ENCODE measurements around the gene RASSF8.
A peak's percentile ranks its signal among the peaks of the same experiment; 100 is the strongest.

Gene RASSF8

GRCh38 chr12:25994901-25995625 lies 36.6 kb downstream of the RASSF8 start:
- DNase-seq, result no peak

DNA sequence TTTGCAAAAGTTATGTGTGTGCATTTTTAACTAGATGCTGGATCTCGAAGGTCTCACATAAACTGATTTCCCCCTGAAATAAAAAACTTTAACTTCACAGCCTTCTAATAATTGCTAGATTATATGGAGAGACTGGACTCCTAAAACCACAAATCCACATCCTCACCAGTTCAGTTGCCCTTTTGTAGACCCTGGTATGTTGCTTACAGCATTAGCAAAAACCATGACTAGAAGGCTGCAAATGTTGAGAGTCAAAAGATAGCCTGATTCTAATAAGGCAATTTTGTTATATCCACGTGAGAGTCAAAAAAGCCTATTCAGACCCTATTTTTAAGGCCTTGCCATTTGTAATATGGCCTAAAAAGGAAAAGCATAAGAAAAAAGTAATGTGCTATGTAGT lies 37.4 kb downstream of the RASSF8 start:
- no peak for DNase-seq

DNA sequence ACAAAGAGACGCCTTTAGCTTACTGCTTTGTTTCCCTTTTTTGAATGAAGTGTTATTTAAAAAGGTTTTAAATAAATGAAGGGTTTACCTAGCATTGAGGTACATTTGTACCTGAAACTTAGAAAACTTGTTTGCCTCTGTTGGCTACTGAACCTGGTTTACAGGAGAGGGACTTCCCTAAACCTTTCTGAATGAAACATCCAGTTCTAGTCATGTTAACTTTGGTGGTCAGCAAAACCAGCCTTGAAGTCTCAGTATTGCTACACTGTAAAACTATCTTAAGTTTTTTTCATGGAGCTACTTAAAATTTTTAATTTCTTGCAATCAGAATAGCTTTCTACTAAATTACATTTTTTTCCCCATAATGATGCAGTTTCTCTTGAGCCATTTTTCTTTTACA lies 38.2 kb downstream of the RASSF8 start:
- no peak for DNase-seq

DNA sequence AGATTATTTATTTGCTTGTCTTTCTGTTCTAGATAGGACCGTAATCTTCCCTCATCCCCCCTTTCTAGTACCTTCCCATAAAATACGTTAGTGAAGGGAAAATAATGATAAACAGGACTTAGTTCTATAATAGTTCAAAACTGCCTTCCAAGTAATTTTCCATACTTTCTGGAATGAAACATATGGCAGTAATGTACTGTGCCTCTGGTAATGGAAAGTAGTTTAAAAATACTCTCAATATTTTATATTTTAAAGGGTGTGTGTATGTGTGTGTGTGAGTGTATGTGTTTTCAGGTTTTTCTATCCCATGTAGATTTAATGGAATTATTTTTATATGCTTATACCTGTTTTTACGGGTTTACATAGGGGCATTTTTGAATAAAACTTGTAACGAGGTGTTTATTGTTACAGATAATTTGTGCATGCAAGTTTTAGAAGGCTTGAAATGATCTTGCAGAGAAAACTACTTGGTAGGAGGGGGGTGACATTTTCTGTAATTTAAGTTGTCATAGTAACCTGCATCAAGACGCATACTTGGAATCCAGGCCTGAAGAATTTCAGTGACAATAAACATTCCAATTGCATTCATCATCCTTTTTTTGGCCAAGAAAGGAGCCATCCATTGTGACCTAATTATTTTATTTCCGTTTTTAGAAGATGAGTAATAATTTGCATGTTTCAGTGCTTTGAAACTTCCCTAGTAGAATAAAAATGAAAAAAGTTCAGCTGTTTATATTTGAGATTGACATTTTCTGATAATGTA lies 38.9 kb downstream of the RASSF8 start:
- no peak for DNase-seq

GRCh38 chr12:26000898-26001297 lies 42.4 kb downstream of the RASSF8 start:
- DNase-seq, result no peak

- peak in 1 of 2 experiments; percentile 42 for DNase-seq
Observed at GRCh38 chr12:26001530-26001929, 43.0 kb downstream of the RASSF8 start.

DNA sequence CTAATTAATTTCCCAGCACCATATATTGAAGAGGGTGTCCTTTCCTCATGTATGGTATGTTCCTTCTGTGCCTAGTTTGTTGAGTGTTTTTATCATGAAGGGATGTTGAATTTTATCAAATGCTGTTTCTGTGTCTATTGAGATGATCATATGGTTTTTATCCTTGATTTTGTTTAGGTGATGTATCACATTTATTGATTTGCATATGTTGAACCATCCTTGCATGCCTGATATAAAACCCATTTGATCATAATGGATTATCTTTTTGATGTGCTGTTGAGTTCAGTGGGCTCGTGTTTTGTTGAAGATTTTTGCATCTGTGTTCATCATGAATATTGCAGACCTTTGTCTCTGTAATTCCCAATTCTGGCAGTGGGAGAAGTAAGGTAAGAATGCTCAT lies 44.6 kb downstream of the RASSF8 start:
- no peak for DNase-seq

- DNase-seq, result peak in 1 of 2 experiments; percentile 21
Observed at GRCh38 chr12:26007566-26007965, 49.1 kb downstream of the RASSF8 start.

GRCh38 chr12:26009593-26009992 lies 51.1 kb downstream of the RASSF8 start:
- no peak for DNase-seq

- DNase-seq, result no peak
Observed at GRCh38 chr12:26010293-26010821, 51.9 kb downstream of the RASSF8 start.

GRCh38 chr12:26011099-26011498 lies 52.6 kb downstream of the RASSF8 start:
- DNase-seq, result no peak

DNA sequence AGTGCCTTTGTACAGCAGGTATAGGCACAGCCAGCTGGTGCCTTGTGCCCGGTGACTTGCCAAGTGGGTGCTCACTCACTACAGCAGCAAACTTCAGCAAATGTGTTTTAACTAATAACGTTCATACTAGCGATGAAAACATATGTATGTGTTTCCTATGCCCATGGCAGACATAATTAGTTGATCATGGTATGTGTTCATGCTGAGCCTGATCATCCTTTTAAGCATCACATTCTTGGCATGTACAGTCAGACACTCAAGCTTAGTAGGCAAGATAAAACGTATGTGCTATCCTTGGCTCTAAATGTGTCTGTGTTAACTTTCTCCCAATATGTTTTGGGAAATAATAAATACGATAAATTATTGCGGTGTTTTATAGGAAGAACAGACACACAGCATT lies 55.6 kb downstream of the RASSF8 start:
- no peak for DNase-seq

GRCh38 chr12:26016516-26016915 lies 58.0 kb downstream of the RASSF8 start:
- DNase-seq, result no peak

GRCh38 chr12:26017484-26018211 lies 59.2 kb downstream of the RASSF8 start:
- DNase-seq, result peak; percentile 4 to 51

- DNase-seq, result no peak
Observed at GRCh38 chr12:26018926-26019325, 60.4 kb downstream of the RASSF8 start.

DNA sequence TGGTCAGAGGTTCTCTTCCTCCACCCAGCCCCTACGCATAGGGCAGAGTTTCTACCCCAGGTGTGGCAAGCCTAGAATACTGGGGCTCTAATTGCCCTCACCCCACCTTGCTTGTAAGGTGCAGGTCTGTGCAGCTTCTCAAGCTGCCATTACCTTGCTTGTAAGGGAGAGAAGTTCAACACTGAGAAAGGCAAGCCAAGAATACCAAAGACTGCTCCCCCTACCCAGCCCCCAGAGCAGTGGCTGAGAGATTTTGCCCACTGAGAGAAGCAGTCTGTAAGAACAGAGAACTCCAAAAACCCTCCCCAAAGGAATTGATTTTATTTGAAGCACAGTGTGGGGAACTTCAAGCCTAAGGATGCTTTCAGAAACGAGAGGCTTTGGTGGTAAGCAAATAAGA lies 63.1 kb downstream of the RASSF8 start:
- DNase-seq, result no peak

DNA sequence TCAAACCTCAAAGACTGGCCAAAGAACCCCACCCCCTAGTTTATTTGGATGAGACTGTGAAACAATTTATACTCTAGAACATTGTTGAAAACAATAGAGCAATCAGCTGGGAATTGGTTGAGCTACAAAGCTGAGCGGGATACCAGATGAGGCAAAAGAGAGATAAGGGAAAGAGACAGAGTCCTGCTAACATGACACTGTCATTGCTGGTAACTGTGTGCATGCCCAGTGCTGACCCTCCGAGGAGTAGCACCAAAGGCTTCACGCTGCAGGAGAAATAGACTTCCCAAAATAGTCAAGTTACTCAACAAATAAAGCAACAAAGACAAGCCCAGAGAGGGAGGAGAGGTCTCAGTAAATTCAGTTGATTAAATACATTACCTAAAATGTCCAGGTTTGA lies 63.6 kb downstream of the RASSF8 start:
- no peak for DNase-seq

- DNase-seq, result no peak
Observed at GRCh38 chr12:26026713-26027112, 68.2 kb downstream of the RASSF8 start.

DNA sequence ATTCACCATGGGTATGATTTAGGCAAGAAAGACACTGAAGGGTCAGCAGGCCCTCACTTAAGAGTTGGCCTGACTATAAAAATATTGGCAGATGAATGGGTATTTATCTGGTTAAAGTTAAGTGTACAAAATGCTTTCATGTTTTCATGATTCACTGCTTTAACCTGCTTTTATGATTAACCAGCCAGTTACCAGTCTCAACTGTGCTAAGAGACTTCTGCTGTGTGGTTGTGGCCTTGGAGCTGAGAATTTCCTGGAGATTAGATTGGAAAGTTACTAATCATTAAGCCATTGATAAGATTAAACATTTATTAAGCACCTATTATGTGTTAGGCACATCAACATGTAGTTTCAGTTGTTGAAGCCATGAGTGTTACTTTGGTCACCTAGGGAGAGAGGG lies 68.9 kb downstream of the RASSF8 start:
- DNase-seq, result no peak

DNA sequence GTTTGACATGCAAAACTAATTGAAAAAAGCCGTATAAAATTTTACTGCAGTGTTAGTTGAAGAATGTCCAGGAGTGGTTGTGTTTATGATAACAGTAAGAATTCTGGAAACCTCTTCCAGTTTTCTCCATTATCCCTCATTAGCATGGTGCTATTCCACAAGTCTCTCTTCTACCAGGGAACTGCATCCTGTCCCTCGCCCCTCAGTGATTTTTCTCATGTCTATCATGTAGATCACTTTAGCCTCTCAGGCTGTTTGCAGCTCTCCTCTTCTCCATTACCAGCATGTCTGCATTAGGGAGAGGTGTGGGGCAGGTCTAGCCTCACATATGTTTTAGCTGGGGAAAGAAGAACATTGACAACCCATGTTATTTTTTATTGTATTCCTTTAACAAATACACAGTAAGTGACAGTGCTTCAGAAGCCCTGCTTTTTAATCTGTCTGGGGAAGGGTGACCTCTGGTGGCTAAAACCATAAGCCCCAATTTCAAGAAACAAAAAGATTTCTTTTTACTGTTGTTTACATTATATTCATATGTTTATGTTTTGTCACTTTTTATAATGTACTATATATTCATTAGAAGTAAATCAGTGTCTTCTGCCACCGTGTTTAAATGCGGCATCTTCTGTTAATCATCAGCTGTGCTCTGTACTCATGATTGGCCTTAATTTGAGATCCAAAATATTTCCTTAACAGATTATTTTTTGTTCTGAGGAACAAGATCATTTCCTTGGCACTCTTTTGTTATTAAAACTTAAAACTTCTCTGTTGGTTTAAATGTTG lies 70.7 kb downstream of the RASSF8 start:
- DNase-seq, result peak; percentile 43 to 55

- DNase-seq, result no peak
Observed at GRCh38 chr12:26029736-26030022, 71.2 kb downstream of the RASSF8 start.

GRCh38 chr12:26030371-26030770 lies 71.9 kb downstream of the RASSF8 start:
- DNase-seq, result no peak

DNA sequence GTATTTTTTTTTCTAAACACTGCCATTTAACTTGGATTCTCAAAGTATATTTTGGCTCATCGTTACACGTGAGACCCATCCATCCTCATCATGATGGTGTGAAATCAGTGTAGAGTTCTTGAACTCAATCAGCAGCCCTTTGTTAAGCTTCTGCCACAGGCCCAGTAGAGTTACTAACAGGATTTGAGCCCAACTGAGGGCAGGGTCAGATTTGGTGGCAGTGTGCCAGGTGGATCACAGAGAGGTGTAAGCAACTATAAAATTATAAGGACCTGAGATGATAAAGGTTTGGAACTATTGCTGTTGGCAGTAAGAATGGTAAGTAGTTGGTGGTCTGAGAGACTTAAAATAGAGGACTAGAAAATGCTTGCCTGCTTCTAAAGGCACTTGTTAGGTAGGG lies 72.8 kb downstream of the RASSF8 start:
- no peak for DNase-seq
